CD4-positive, alpha-beta T cell treated with Interleukin-4 for 1 hour (primary cell): ENCODE measurements around the gene NEDD9.

Experiments
- DNase-seq, 2 donors: peaks; one replicate each; pipeline ENCODE4 v3.0.0-alpha.2; 2020 to 2022

NEDD9 gene, protein sequence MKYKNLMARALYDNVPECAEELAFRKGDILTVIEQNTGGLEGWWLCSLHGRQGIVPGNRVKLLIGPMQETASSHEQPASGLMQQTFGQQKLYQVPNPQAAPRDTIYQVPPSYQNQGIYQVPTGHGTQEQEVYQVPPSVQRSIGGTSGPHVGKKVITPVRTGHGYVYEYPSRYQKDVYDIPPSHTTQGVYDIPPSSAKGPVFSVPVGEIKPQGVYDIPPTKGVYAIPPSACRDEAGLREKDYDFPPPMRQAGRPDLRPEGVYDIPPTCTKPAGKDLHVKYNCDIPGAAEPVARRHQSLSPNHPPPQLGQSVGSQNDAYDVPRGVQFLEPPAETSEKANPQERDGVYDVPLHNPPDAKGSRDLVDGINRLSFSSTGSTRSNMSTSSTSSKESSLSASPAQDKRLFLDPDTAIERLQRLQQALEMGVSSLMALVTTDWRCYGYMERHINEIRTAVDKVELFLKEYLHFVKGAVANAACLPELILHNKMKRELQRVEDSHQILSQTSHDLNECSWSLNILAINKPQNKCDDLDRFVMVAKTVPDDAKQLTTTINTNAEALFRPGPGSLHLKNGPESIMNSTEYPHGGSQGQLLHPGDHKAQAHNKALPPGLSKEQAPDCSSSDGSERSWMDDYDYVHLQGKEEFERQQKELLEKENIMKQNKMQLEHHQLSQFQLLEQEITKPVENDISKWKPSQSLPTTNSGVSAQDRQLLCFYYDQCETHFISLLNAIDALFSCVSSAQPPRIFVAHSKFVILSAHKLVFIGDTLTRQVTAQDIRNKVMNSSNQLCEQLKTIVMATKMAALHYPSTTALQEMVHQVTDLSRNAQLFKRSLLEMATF

DNA sequence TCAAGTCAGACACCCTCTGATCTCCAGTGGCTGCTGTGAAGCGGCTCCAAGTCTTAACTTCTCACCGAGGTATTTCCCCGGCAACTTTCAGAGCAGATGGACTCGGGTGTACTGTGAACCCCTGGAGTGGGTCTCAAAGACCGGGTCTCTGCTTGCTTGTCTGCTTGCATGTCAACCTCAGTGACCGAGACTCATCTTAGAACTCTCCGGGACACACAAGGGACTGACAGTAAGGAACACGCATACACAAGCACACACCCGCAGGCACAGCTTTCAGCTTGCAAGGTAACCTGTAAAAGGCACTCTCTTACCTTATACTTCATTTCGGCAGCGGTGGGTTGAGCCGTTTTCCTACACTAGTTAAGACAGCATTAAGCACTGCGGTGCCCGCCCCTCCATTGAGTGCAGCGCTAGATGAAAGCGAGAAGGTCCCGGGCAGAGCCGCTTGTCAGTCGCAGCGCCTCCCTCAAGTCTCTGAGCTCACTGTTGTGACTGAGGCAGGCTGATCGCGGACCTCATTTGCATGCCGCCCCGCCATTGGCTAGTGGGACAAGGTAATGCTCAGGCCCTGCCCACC lies at the start of gene NEDD9:
Gene NEDD9, minus strand, starts transcription at position 476 of the 577 bp plus-strand sequence. Its CDS starts 153 bp downstream, at position 323.
- peak; percentile 95 to 96 for DNase-seq

DNA sequence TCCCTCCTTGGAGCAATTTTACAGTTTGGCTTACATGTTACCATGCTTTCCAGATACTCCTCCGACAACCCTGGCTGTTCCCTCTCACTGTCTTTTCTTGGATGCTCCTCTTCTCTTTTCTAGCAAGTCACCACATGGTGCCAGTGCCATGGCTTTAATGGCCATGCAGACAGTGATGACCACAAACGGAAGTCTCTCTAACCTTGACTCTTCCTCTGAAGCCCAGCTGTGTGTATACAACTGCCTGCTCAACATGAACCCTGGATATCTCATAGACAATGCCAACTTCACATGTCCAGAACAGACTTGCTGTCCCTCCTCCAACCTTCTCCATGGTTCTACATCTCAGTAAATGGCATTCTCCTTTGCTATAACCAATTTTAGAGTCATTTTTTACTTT lies 49.8 kb upstream of the NEDD9 start:
- no peak for DNase-seq

DNA sequence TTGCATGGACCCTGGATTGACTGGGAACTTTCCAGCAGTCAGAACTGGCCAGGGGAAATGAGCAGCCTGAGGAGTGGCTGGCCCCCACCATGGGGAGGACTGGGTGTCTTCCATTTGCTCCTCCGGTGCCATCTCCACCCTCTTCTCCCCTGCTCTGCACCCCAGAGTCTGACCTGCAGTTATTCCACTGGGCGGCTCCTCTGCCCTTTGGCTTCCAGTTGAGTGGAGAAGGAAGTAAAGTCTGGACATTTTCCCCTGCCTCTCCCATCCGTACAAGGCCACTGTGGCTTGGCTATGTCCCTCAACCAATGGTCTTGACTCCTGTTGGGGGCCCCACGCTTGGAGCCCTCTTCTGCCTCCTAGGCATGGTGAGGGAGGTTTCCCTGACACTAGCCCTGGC lies 47.9 kb upstream of the NEDD9 start:
- DNase-seq, result no peak

DNA sequence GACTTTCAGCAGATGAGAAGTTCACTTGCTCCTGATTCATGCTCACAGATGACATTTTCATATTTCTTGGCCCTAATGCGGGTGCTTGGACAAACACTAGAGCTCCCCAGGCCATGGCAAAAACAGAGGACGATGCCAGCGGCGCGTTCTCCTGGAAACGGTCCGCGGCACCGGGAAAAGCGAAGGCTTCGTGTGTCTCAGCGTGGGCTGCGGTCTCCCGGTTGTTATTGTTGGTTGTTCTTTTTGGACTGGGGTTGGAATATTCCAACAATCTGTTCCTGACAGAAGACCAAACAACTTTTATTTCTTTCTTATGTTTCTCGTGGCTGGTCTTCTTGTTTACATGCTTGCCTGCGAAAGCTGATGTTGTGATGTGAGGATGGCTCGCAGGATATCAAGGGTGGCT lies 46.8 kb upstream of the NEDD9 start:
- no peak for DNase-seq

DNA sequence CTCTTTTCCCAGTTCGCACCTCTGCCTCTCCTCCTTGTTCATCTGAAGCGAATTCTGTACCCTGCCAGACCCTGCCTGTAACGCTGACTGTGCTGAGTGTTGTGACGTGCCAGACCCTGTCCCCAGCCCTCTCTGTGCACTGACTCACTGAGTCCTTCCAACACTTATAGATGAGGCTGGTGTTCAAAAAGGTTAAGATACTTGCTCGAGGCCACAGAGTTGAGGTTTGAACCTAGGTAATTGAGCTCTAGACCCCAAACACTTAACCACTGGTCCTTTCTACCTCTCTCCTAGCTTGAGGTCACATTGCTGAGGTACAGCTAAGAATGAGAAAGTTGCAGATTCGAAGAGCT lies 45.7 kb upstream of the NEDD9 start:
- DNase-seq, result no peak

DNA sequence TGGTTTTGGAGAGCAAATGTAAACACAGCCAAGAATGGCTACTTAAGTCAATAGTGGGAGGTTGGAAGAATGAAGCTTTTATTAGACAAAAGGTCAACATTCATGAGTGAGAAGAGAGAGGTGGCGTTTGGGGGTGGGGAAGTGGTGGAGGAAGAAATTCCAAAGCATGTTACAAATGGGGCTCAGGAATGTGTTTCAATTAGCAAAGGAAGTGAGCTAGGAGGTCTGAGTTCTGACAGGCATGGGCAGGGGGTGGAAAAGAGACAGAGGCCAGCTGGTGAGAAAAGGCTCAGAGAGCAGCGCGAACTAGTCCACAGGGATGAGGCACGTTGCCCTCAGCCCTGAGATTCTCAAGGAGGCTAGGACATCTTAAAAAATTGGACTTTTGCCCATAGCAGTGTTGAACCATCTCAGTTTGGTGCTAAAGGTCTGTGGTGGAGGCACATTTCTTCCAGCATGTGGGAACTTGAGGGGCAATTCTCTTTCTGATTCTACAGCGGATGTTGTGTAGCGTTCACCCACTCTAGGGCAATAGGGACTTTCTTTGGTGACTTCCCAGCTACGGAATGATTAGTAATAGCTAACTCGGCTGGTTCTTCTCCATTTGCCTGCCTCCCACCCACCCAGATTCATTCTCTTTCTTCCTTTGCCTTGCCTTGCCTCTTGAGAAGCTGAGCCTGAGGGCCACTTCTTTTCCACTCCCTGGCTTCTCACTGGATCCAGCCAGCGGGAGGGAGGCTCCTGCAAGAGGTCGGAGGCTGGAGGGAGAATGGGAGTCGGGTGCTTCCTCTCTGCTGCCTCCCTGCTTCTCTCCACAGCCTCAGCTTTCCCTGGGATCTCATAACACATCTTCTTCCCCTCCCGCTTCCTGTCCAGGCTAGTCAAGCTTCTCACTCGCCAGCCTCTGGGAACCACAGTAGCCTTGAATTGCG lies 45.1 kb upstream of the NEDD9 start:
- peak in 1 of 2 donors; percentile 50 for DNase-seq

DNA sequence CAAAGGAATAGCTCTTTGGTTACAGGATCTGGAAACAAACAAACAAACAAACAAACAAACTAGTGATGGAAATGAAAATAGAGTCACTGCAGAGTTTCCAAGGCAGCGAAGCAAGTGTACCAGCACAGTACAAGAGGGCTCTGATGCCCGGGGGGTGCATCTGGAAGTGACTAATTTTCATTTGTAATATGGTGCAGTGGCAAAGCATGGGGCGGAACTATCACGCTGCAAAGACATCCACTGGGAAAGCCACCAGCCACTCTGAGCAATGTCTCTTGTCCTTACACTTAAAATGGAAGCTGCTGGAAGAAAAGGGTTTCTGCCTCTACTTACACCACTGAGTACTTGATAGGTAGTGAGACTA lies 44.4 kb upstream of the NEDD9 start:
- DNase-seq, result no peak

DNA sequence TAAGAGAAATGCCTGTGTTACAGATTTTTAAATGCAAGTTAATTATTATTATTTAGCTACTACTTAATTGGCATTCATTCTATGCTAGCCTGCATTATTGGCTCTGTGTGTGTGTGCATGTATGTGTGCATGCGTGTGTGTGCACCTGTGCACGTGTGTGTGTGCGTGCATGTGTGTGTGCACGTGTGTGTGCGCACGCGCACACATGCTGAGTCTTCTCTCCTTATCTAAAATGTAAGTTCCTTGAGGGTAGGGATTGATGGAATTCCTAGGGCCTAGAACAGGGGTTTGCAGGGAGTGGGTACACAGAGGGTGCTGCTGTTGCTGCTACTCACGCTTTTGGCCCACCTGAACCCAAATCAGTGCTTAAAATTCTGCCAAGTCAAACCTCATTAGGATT lies 43.8 kb upstream of the NEDD9 start:
- DNase-seq, result no peak

DNA sequence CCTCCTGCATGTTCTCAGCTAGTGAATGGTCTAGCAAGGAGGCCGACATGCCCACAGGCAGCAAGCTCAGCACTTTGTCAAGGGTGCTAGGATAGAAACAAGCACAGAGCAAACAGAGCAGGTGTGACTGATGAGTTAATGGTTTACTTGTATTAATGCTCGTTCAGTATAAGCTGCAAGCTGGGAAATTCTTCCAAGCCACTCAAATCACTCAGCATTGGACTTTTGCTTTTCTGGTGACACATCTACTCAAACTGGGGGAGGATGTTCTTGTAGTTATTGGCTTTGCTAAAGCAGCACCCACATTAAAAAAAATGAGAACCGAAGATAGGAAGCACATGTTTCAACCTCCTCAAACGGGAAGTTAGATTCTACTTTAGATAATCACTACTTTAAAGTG lies 43.1 kb upstream of the NEDD9 start:
- DNase-seq, result peak in 1 of 2 donors; percentile 54

DNA sequence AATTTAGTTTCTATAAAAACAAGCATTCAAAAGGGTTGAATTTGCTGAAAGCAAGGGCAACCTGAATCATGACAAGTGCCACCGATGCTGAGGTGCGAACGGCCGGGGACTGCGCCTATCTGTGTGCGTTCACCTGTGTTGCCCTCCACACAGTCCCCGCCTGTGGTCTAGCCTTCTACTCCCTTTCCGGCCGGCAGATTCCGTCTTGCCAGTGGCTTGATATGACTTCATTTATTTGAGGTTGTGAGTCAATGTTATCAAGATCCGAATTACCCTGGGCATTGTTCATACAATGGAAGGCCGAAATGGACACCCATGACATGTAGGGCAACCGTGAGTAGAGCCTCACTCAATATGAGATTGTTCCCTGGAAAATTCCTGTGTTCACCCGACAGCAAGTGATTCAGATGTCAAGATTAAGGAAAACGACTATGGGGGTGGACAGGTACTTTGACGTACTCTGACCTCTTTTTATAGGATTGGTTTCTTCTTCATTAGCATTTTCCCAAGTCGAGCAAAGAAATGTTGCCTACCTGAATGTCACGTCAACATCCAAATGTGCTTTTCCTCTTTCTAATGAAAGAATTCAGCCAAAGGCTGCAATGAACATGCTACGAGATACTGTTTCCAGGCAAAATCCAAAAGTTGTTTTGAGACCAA lies 41.1 kb upstream of the NEDD9 start:
- no peak for DNase-seq

DNA sequence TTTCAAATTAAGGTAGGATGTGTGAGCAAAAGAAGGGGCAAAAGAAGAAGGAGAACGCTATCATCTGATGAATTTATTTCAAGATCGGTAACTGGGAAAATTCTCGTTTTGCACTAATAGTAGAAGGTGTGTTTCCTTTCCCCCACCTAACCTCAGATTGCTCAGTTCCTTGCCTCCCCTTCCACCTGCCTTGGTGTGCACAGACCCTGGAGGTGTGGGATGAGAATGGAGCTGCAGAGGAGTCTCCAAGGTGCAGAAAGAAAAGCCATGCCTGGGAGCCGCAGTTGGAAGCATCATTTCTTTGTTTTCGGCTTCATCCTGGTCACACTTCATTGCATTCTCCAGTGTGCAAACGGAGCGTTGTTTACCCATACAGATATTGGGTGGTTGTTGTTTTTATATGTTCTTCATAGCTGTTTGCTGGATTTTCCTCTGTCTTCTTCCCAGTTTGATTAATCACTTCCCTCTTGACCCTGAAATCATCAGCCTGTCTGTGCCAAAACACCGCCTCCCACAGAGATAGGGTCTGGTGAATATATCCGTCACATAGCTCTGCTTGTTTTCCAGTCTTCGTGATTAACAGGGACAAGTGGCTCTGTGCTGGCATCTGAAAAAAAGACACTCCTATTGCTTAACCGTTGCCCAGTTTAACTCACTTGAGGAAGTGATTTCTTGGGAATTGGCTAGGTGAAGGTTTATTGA lies 40.2 kb upstream of the NEDD9 start:
- DNase-seq, result no peak

DNA sequence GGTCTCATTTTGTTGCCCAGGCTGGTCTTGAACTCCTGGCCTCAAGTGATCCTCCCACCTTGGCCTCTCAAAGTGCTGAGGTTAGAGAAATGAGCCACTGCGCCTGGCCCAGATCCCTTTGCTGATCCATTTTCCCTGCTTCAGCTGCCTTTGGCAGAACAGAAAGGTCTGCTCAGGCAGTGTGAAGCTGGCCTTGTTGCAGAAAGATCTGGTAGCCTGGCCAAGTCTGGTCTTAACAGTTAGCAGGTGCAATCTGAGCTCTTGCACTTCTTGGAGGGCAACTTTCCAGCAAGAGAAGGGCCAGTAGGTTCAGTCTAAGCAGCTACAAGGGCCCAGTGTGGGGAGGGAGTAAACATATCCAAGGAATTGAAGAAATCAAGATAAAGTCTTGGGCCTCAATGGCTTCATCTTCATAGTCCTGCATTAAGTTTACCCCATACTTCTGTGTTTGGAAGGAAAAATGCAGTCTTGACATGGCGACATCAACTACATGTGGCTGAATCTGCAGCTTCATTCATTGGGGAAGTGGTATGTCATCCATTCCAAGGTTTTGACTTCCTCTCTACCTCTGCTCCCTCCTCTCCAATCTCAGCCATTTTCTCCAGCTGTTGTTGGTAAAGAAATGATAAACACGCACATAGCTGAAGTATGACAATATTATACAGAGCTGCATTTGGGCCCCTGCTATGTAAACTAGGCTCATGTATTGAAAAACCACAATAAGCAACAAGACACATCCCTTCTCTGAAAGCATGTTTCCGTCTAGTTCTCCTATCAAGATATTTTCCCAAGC lies 39.0 kb upstream of the NEDD9 start:
- no peak for DNase-seq

DNA sequence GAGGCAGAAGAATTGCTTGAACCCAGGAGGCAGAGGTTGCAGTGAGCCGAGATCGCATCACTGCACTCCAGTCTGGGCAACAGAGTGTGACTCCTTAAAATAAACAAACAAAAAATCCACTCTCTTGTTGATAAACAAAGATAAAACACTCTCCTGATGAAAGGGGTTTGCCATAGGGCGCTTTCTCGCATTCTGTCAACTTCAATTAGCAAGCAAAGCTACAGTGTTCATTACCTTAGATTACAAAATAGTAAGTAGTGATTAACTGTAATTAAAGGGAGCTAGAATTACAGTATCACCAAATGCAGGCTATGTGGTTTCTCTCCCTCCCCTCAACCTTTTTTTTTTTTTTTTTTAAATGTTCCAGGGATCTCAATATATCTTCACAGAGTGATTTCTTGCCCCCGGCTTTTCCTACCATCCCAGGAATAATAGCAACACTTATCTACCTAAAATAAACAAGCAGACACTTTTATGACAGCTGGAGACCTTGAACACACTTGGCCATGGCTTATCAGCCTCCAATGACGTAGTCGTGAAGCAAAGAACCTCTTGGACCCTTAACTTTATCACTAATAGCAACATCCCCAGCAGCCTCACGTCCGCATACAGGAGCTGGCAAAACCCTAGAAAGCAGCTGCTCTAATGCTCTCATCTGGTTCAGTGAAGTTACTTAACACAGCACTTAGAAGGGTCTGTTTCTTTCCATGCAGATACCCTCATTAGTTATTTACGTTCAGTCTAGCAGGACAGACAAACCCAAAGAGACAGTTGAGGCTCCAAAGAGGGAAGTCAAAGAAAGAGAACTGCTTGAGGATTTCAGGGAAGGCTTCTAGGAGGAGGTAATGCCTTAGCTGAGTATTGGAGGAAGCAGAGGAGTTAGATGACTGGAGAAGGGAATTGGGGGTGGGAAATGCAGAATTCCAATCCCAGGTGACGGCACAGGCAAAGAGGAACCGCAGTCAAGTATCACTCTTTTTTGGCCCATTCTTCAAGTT lies 37.9 kb upstream of the NEDD9 start:
- DNase-seq, result no peak

DNA sequence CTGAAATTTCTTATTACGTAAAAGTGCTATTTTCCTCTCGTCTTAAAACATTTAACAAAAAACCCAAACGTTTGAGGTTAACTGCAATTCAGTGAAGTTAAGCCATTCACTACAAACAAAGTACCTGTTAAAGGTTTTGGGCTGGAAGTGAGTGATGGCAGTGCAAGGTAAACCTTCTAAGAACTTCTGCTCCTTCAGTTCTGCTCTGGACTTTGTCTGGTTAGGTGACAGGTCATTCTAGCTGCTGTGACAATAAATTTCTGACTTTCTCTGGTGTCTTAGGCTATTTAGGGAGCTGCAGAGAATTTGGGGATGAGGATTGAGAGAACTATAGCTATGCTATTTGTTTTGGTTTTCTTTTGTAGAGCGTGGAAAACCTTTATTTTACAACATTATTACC lies 36.5 kb upstream of the NEDD9 start:
- DNase-seq, result no peak

DNA sequence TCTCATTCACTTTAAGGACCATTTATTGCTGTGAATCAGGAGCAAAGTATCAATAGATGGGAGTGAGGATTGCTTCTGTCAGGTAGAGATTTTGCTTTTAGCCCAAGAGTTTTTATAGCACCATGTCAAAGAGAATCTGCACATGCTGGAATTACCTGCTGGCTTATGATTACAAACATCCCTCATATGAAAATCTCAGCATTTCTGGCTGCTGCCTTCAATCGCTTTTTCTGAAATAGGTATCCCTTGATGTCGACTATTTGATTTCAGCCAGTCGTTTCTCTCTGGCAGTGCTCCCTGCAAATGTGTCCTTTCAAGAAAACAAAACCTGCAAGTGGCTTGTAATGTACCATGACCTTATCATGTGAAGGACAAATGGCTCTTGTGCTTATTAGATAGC lies 34.5 kb upstream of the NEDD9 start:
- DNase-seq, result no peak

DNA sequence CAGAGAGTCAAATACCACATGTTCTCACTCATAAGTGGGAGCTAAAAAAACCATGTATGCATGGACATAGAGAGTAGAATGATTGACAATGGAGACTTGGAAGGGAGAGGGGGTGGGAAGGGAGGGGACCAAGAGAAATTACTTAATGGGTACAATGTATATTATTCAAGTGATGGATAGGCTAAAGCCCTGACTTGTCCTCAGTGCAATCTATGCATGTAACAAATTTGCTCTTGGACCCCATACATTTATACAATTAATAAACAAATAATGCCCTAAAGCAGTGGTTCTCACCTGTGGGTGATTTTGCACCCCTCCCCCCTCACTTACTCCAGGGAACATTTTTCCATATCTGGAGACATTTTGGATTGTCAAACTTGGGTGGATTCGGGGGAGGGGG lies 33.5 kb upstream of the NEDD9 start:
- no peak for DNase-seq

DNA sequence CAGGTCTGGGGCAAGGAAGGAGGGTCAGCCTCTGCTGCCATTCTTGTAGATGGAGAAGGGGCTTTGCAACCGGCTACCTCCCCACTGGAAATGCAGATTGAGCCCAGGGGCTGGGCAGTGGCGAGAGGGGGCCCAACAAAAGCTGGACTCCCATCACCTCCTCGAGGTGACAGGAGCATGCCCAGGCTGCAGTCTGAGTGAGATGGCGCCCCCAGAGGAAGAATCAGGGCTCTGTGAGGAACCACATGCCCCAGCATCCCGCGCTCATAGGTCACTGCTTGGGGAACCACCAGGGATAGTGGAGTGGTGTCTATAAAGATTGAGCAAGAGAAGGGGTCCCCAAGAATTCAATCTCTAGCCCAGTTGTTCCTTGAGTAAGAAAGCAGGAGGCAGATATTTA lies 31.6 kb upstream of the NEDD9 start:
- DNase-seq, result no peak

DNA sequence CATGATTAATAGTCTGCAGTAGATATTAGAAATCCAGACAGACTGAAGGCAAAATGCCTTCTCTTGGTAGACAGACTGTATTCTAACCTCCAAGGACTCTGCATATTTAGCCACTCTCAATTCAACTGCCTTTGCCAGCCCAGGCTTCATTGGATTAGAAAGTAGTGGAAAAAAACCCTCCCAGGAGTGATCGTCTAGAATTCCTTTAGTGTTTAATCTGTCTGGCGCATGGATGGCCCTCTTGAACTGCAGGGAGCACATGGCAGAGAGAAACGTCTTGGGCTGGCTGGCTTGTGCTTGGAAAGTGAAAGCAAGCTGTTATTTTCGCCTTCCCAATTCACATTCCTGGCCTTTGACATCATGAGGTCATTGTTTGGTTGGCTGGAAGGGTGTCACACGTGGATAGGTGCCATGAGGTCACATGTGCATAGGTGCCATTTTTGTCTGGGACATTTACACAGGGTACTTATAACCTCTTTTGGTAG lies 30.9 kb upstream of the NEDD9 start:
- no peak for DNase-seq

DNA sequence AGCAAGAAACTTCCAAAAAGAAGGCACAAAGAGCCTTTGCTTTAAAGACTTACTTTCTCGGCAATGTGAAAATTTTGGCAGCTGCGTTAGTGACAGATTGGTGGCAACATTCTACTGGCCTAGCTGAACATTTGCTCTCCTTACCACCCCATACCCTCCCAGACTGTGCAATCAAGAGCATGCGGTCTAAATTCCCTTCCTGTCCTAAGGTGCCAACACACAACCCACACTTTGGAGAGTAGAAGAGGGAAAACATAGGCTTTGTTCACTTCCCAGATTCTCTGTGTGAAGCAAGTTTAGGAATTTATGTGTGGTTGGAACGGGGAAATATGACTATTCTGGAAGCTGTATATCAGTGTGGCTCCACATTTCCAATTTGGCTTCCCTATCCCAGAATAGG lies 29.8 kb upstream of the NEDD9 start:
- DNase-seq, result no peak
